WI38 (cell line): ENCODE results near the gene LRP10.
A peak's percentile ranks its signal among the peaks of the same experiment; 100 is the strongest.

Experiments
- H3K4me3 ChIP-seq: 2 replicates; pipeline ENCODE4 v1.5.1; 2011; ENCODE audit warnings: low read depth, mild to moderate bottlenecking, control low read depth, low read length
- CTCF ChIP-seq: IDR thresholded peaks from 2 replicates; pipeline ENCODE4 v1.5.1; 2012; ENCODE audit warnings: low read depth, mild to moderate bottlenecking, control low read depth, low read length

The LRP10 gene

GRCh38 chr14:22872833-22873520 is 1.4 kb downstream of the LRP10 start:
- TF ChIP-seq CTCF = no peak
- H3K4me3 ChIP-seq = peak overlapping the region; percentile 90

GRCh38 chr14:22875003-22875747 is 3.6 kb downstream of the LRP10 start:
- no peak for TF ChIP-seq CTCF

GRCh38 chr14:22875748-22876319 is 4.3 kb downstream of the LRP10 start:
- no peak overlapping the region for H3K4me3 ChIP-seq
- TF ChIP-seq CTCF = no peak

More at GRCh38 chr14:22875003-22875747, 3.6 kb downstream of the LRP10 start:
- H3K4me3 ChIP-seq = no peak overlapping the region

- no peak overlapping the region for H3K4me3 ChIP-seq
- TF ChIP-seq CTCF = no peak
Measured at GRCh38 chr14:22877000-22877501, 5.5 kb downstream of the LRP10 start.

GRCh38 chr14:22878271-22879246 is 7.0 kb downstream of the LRP10 start:
- no peak overlapping the region for H3K4me3 ChIP-seq
- no peak for TF ChIP-seq CTCF

- no peak overlapping the region for H3K4me3 ChIP-seq
- no peak for TF ChIP-seq CTCF
Measured at GRCh38 chr14:22882064-22882463, 10.5 kb downstream of the LRP10 start.
